NB4 (cell line): ENCODE results near the gene DCUN1D2.
A peak's percentile ranks its signal among the peaks of the same experiment; 100 is the strongest.

Source experiments
- DNase-seq: peaks from one replicate; pipeline ENCODE4 v3.0.0; 2010; ENCODE audit warnings: low read depth
- H3K4me3 ChIP-seq: one replicate; pipeline ENCODE4 v1.5.1; 2011; ENCODE audit warnings: mild to moderate bottlenecking, low read depth, low read length, moderate library complexity
- CTCF ChIP-seq: IDR thresholded peaks from one replicate; pipeline ENCODE4 v1.5.1; 2012; ENCODE audit warnings: low read depth, low read length
- MAX ChIP-seq: IDR thresholded peaks from 2 replicates; pipeline ENCODE4 v1.6.1; 2011; ENCODE audit warnings: low read depth, low read length
- MYC ChIP-seq: IDR thresholded peaks from 2 replicates; pipeline ENCODE4 v1.6.1; 2011; ENCODE audit warnings: low read depth, low read length
- POLR2A ChIP-seq: IDR thresholded peaks from 2 replicates; pipeline ENCODE4 v1.6.1; 2011; ENCODE audit warnings: mild to moderate bottlenecking; ENCODE audit not compliant: insufficient read length; ENCODE audit errors: extremely low read depth

The DCUN1D2 gene

GRCh38 chr13:113506871-113507388 lies 16.4 kb upstream of the DCUN1D2 start:
- DNase-seq = no peak
- TF ChIP-seq MYC (no peak), MAX (no peak), CTCF (no peak), POLR2A (no peak)
- no peak overlapping the region for H3K4me3 ChIP-seq

GRCh38 chr13:113506025-113506685 lies 15.6 kb upstream of the DCUN1D2 start:
- no peak for TF ChIP-seq CTCF
- peak; percentile 20 for TF ChIP-seq POLR2A
- peak; percentile 97 for TF ChIP-seq MYC
- peak; percentile 94 for TF ChIP-seq MAX
- no peak overlapping the region for H3K4me3 ChIP-seq
- peak; percentile 85 for DNase-seq

GRCh38 chr13:113502686-113503085 lies 12.2 kb upstream of the DCUN1D2 start:
- TF ChIP-seq POLR2A (no peak), CTCF (no peak), MAX (no peak), MYC (no peak)
- H3K4me3 ChIP-seq = no peak overlapping the region
- DNase-seq = no peak

- no peak for TF ChIP-seq MYC
- no peak for TF ChIP-seq POLR2A
- TF ChIP-seq CTCF = no peak
- no peak for TF ChIP-seq MAX
- H3K4me3 ChIP-seq = no peak overlapping the region
- DNase-seq = no peak
Observed at GRCh38 chr13:113500530-113501265, 10.2 kb upstream of the DCUN1D2 start.

GRCh38 chr13:113499936-113500335 lies 9.4 kb upstream of the DCUN1D2 start:
- no peak overlapping the region for H3K4me3 ChIP-seq
- DNase-seq = no peak
- TF ChIP-seq MAX (no peak), MYC (no peak), CTCF (no peak), POLR2A (no peak)
